OCI-LY3 (cell line): ENCODE data around the gene LTN1.
"Not testable (repeated sequence)": the region's sequence is repeated elsewhere in the genome, so short reads cannot be mapped to it uniquely, and the experiment has no call there.

ENCODE experiments used
- EZH2phosphoT487 ChIP-seq: fragments of 200-600 bp; shearing (Covaris generic); IDR thresholded peaks from 2 replicates; pipeline ENCODE4 v1.6.1; 2018; ENCODE audit warnings: antibody characterized with exemption, mixed run types, low read depth
- TF ChIP-seq, protein P1 (sequence below): fragments of 200-600, 300-600 bp; sonication (generic); IDR thresholded peaks from 2 replicates; pipeline ENCODE4 v1.5.1; 2014; ENCODE audit warnings: antibody characterized with exemption, low read length, low read depth

DNA sequence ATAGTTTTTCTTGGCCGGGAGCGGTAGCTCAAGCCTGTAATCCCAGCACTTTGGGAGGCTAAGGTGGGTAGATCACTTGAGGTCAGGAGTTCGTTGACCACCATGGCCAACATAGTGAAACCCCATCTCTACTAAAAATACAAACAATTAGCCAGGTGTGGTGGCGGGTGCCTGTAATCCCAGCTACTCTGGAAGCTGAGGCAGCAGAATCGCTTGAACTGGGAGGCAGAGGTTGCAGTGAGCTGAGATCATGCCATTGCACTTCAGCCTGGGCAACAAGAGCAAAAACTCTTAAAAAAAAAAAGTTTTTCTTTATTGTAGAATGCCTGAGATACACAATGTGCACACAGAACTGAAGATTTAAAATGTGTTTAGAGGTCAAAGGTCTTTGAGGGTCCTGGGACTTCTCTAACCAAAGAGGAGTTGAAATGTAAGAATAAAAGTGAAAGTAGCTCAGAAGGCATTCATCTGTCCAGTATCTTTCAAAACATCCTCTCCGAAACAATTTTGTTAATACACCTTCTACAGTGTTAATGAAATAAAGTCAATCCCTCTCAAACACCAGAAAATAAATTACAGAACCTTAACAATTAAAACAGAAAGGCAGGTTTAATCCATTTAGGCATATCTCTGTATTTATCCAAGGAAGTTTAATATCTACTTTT, 60.8 kb downstream of the LTN1 start:
- not testable (repeated sequence) for TF ChIP-seq EZH2phosphoT487
- TF ChIP-seq, protein P1, sequence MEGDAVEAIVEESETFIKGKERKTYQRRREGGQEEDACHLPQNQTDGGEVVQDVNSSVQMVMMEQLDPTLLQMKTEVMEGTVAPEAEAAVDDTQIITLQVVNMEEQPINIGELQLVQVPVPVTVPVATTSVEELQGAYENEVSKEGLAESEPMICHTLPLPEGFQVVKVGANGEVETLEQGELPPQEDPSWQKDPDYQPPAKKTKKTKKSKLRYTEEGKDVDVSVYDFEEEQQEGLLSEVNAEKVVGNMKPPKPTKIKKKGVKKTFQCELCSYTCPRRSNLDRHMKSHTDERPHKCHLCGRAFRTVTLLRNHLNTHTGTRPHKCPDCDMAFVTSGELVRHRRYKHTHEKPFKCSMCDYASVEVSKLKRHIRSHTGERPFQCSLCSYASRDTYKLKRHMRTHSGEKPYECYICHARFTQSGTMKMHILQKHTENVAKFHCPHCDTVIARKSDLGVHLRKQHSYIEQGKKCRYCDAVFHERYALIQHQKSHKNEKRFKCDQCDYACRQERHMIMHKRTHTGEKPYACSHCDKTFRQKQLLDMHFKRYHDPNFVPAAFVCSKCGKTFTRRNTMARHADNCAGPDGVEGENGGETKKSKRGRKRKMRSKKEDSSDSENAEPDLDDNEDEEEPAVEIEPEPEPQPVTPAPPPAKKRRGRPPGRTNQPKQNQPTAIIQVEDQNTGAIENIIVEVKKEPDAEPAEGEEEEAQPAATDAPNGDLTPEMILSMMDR: not testable (repeated sequence)
